Stimulated activated CD4-positive, alpha-beta T cell treated with anti-CD3 and anti-CD28 coated beads, Interleukin-2, amount 100 ng/mL, for 24 hours (primary cell): Measurements from ENCODE around the gene RNU1-2.
"Not testable (repeated sequence)": the region's sequence is repeated elsewhere in the genome, so short reads cannot be mapped to it uniquely, and the experiment has no call there.

Experiments used
- DNase-seq, 2 donors: peaks; one replicate each; pipeline ENCODE4 v3.0.0-alpha.2; 2020

The RNU1-2 gene

DNA sequence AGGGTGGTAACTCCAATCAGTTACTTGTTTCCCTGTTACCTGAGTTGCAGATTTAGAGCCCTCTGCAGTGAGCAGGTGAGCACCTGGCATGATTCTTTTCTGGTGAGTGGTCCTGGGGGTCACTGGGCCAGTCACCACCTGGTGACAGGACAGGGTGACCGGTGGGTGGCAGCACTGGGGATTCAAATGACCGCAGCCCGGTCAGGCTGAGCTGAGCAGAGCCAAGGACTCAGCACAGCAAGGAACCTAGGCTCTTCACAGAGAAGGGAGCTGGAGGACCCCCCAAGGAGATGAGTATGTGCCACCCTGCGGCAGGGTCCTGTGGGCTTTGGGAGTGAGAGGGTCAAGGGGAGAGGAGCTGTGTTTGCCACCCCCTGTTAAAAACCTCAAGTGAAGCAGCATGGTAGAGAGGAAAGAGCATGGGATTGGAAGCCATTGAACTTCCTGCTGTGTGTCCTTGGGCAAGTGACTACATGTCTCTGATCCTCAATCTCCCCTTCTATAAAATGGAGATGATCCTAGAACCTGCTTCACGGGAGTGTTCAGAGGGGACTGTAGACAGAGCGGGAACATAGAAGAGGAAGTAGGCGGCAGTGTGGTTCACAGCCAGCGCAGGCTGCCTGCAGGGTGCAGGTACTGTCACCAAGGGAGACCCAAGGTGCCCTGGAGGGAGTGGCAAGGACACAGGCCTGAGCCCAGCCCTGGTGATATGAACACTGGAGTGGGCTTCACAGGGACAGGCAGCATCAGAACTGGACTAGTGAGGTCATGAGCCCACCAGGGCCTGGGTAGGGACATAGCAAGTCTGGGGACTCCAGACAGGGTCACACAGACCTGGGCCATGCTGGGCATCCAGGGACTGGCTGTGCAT lies 16.3 kb downstream of the RNU1-2 start:
- not testable (repeated sequence) for DNase-seq

GRCh38 chr1:16912742-16913141 lies 17.0 kb downstream of the RNU1-2 start:
- not testable (repeated sequence) for DNase-seq

DNA sequence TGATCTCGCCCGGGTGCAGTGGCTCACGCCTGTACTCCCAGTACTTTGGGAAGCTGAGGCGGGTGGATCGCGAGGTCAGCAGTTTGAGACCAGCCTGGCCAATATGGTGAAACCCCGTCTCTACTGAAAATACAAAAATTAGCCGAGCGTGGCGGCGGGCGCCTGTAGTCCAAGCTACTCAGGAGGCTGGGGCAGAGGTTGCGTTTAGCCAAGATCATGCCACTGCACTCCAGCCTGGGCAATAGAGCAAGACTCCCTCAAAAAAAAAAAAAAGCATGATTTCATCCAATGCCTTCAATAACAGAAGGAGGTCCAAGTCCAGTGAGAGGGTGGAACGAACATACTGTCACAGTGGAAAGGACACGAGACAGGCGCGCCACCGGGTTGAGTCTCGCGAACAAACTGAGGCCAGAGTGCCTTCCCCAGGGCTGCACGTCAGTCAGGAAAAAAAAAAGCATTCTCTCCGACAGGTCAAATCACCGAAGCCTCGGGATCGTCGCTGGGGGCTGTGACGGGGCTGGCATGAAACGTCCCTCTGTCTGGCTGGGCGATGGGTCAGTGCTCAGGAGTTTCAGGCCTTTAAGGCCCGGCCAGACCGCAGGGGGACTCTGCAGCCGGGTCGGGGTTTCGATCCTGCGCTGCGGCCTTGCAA lies 17.5 kb downstream of the RNU1-2 start:
- no peak for DNase-seq

- peak; percentile 97 to 98 for DNase-seq
These were observed 18.3 kb downstream of the RNU1-2 start for GRCh38 chr1:16913833-16914662.

DNA sequence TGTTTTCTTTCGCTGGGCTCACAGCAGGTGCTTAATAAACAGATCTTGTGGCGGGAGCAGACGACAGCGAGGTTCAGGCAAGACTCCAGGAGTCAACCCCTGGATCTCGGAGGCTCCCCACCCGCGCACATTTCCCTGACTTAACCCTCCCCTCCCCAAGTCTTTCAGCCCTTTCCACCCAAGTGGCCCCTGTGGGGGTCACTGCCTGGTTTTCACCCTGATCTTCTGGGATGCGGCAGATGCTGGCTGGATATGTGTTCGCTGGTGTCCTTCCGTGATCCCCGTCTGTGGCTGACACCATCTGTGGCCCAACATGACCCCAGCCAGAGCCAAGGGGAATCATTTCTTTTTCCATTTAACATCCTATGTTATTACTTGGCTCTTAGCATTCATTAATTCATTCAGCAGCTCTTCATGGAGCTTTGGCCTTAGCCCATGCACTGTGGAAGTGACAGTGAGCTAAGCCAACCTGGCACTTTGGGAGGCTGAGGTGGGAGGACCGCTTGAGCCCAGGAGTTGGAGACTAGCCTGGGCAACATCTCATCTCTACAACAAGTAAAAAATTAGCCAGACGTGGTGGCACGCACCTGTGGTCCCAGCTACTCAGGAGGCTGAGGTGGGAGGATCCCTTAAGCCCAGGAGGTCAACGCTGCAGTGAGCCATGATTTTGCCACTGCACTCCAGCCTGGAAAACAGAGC lies 19.3 kb downstream of the RNU1-2 start:
- DNase-seq: not testable (repeated sequence)

DNA sequence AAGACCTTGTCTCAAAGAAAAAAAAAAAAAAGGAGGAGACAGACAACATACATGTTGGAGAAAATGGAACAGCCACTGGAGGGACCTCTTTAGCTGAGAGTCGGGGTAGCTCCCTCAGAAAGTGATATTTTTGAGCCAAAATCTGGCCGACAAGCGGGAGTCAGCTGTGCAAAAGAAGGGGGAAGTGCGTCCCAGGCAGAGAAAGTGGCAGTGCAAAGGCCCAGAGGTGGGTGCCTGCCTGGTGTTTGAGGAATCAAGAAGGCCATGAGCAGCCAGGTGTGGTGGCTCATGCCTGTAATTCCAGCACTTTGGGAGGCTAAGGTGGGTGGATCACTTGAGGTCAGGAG lies 19.8 kb downstream of the RNU1-2 start:
- no peak for DNase-seq

DNA sequence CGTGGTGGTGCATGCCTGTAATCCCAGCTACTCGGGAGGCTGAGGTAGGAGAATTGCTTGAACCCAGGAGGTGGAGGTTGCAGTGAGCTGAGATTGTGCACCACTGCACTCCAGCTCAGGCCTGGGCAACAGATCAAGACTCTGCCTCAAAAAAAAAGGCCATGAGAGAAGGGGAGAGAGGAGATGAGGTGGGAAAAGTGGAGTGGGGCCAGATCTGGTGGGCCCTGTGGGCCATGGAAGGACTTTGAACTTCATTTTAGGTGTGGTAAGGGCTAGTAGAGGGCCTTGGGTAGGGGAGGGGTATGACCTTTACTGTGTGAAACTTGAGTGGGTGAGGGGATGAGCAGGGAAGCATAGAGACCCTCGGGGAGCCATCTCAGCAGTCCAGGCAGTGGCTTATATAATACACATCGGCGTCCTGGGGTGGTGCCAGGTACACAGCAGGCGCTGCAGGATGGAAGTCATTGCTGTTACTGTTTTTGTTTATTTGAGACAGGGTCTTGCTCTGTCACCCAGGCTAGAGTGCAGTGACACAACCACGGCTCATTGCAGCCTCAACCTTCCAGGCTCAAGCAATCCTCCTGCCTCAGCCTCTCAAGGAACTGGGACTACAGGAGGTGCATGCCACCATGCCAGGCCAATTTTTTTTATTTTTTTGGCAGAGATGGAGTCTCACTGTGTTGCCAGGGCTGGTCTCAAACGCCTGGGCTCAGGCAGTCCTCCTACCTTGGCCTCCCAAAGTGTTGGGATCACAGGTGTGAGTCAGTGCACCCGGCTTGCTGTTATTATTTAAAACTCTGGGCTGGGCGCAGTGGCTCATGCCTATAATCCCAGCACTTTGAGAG lies 20.5 kb downstream of the RNU1-2 start:
- not testable (repeated sequence) for DNase-seq

GRCh38 chr1:16918371-16918770 lies 22.6 kb downstream of the RNU1-2 start:
- no peak for DNase-seq

DNA sequence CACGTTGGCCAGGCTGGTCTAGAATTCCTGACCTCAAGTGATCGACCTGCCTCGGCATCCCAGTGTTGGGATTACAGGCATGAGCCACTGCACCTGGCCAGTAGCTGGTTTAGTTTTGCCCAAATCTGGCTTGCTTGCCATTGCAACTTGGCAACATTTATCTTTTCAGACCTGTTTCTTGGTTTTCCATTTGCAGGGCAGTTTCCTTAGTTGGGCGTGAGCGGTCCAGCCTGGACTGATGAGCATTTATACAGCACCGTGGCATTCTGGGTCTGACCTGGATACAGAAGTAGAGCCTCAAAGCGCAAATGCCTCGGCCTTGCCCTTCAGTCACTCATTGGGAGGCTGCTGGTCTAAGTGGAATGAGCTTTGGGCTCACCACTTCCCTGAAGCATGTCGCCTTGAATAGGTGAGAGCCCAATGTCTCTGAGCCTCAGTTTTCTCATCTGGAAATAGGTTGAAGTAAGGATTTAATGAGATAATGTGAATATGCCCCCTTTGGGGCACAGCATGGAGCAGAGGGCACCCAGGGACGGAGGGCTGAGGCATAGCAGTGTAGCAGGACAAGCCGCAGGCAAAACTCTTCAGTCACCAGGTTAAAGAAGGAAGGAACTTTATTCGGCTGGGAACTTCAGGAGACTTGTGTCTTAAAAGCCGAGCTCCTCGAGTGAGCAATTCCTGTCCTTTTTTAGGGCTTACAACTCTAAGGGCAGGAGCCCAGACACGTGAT lies 23.3 kb downstream of the RNU1-2 start:
- DNase-seq: not testable (repeated sequence)

GRCh38 chr1:16920951-16921350 lies 25.2 kb downstream of the RNU1-2 start:
- DNase-seq: no peak

DNA sequence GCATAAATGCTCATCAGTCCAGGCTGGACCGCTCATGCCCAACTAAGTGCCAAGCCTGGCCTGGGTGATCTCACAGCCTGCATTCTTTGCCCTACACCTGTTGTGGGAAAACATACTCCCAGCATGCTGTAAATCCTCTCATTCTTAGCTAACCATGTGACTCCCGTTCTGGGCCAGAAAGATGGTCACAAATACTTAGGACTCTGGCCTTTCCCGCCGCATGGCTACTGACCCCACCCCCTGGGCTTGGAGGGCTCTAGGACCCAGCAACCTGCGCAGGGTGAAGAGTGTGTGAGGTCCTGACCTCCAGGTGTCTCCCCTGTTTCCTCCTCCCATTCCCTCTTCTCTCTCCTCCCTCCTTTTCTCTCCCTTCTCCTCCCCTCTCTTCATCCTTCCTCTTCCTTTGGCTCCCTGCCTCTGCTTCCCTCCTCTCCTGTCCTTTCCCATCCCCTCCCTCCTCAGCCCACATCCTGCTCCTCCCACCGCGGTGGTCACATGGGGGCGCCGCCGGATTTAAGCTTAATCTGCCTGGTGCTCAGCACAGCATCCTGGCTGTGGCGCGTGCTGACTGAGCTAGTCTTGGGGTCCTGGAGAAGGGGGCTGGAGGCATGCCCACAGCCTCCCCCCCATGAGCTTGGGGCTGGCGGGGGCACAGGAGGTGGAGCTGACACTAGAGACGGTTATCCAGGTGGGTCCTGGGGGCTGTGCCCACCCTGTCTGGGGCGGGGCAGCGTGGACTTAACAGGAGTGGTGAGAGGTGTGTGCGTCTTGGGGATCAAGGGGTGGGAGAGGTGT lies 25.8 kb downstream of the RNU1-2 start, which contains the start of gene CROCC:
Gene CROCC (plus strand): TSS at position 541 of the 795 bp plus-strand sequence. CDS start 88 bp downstream, at position 629.
- DNase-seq: peak in 1 of 2 donors; percentile 58

- no peak for DNase-seq
These were observed 26.7 kb downstream of the RNU1-2 start for GRCh38 chr1:16922466-16922865.

GRCh38 chr1:16922885-16923431 lies 27.2 kb downstream of the RNU1-2 start:
- DNase-seq: no peak

GRCh38 chr1:16924216-16924918 lies 28.6 kb downstream of the RNU1-2 start:
- no peak for DNase-seq

DNA sequence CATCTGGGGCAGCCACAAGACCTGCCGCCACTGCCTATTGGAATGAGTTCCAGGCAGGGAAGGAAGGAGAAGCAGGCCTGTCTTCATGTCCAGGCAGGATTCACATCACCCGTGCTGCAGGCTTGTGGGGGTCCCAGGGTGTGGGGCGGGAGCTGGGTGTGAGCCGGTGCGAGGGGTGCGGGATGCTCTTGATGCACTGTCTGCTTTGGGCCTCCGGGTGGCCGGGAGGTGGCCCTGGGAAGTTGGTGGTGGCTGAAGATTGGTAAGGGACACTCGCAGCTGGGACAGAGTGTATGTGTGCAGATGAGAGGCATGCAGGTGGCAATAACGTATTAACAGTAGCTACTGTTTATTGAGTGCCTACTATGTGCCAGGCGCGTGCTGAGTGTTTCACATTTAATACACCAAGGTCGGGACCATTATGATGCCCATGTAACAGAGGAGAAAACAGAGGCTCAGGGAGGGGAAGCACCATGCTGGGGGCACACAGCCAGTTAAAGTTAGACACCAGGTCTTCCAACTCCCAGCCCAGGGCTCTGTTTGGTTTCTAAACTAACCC lies 29.2 kb downstream of the RNU1-2 start:
- no peak for DNase-seq

- no peak for DNase-seq
These were observed 30.1 kb downstream of the RNU1-2 start for GRCh38 chr1:16925635-16926490.

DNA sequence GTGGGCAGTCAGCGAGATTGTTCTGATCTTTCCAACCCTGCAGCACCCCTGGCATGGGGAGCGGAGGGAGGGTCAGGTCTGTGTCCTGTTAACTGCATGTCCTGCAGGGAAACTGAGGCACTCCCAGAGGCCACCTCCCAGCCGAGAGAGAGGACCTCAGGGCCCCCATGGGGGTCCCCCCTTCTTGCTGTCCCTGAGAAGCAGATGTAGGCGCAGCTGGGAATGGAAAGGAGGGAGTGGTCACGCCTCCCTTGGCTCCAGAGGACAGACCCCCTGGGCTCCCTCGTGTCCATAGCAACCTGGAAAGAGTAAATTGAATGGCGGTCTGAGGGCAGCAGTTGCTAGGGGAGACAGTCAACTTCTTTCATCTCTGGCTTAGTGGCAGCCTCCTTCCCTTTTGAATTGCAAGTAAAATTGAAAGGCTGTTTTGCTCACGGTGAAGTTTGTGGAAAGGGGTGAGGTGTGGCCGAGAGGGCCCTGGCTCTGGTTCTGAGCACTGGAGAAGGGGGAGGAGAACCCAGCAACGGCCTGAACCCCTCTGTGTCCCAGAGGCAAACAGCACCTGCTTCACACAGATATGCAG lies 30.8 kb downstream of the RNU1-2 start:
- no peak for DNase-seq
